Renal cortical epithelial cell (primary cell): Measurements from ENCODE around the gene SOS2. TPM values are rescaled to one million over a fixed set of nuclear protein-coding genes. Genes with fewer than 3 reads are reported as not detected.
A peak's percentile ranks its signal among the peaks of the same experiment; 100 is the strongest.

Experiments used
- DNase-seq: peaks from one replicate; pipeline ENCODE4 v3.0.0-alpha.2; 2011; ENCODE audit warnings: low read depth
- total RNA-seq: library from RNA; depleted of rRNA; stranded (reverse); fragments of >200 nt; gene quantifications from 2 replicates; pipeline ENCODE4 v1.2.3, GENCODE V29; 2014

The SOS2 gene
- 25.0 and 49.7 TPM in 2 replicates for total RNA-seq

- peak; percentile 51 for DNase-seq
Measured at GRCh38 chr14:50231475-50232275, at the start of gene SOS2. Gene SOS2 (minus strand): TSS chr14:50231578. CDS start chr14:50231283, 295 bp downstream.

DNA sequence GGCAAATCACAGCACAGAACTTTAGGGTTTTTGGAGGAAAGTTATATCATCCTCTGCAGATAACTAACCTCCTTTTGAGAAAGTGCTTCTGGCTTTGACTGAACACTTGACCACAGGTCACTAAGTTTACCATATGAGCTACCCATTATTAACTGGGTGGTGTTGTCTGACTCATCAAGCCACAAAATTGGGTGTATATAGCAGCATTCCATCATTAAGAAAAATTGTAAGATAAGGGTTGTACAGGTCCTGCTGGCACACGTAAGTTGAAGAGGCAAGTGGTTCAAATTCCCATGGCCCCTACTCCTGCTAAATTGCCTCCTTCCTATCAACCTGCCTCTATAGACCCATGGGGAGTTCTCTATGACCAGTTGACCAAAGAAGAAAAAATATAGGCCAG lies 41.1 kb upstream of the SOS2 start:
- DNase-seq = peak; percentile 2

DNA sequence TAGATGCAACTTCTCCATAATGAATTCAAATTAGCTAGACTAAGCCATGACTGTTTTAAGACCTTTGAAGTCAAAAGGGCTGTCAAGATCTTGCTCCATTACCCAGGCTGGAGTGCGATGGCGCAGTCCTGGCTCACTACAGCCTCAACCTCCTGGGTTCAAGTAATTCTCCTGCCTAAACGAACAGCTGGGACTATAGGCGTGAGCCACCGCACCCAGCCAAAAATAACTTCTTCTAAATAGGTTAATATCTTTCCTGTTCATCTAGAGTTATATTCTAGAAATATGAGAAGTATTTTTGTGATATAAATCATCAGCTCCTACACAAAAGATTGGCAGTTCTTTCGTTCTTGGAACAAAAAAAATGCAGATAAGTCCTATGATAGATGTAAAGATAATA lies 39.6 kb upstream of the SOS2 start:
- DNase-seq = no peak

DNA sequence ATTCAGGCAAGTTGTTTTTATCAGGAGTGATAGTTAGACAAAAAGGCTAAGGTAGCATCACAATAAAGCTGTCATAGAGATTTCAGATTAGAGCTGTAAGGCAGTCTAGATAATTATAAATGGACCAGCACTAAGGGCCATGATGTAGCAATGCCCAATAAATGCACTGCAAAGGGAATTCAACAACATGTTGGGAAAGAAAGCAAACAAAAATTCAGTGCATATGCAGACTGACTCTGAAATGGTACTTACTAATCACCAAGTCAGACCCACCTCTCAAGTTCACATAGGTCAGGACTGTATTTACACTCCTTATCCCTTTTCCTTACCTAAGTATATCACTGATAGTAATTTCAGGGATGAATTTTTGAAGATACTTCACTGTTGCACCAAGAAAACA lies 33.7 kb upstream of the SOS2 start:
- no peak for DNase-seq

DNA sequence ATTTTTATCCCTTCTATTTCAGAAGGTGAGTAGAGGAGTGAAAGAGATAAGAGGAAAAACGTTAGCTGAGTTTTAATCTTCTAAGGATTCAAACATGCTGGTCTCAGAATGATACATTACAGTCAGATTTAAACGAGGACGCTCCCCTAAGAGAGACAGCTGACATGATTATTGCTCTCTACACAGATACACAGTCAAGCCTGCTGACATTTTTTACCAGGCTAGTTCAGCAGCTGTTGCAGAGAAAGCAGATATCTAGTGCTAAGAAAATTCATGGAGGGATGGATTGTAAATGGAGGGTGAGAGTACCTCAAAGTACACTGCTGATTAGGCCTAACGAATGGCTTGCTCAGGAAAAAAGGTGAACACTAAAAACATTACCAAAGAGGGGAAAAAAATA lies 31.9 kb upstream of the SOS2 start:
- no peak for DNase-seq

DNA sequence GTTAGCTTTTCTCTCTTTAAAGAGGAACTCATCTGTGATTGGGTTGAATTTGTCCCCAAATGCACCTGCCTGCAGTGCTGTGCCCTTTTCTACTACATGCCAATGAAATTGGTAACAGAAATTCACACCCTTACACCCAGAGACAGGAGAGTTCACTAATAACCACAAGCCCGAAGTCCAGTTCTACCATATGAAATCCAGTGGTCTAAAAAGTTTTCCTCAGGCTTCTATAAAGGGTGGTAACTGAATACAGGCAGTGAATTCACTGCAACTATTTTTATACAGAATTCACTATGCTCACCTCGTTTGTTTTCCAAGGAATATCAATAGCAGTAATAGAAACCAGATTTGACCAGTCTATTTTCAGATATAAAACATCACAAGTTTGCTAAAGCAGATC lies 31.5 kb upstream of the SOS2 start:
- no peak for DNase-seq

- peak; percentile 40 for DNase-seq
Measured at GRCh38 chr14:50260511-50260910, 29.1 kb upstream of the SOS2 start.

- DNase-seq = no peak
Measured at GRCh38 chr14:50260072-50260471, 28.7 kb upstream of the SOS2 start.

GRCh38 chr14:50257732-50258131 lies 26.4 kb upstream of the SOS2 start:
- DNase-seq = no peak

DNA sequence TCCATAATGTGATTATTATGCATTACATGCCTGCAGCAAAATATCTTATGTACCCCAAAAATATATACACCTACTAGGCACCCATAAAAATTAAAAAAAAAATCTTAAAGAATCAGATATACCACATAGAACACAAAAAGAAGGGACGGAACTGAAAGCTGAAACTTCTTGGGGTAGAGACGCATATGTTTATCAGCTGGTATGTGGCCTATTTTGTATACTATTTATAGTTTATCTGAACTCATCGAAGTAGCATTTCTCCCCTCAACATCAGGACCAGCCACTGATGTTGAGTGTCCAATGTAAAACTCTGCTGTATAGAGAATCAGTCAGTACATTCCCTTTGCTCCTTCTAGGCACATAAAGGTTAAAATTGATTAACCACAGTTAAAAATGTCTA lies 22.9 kb upstream of the SOS2 start:
- DNase-seq = no peak

DNA sequence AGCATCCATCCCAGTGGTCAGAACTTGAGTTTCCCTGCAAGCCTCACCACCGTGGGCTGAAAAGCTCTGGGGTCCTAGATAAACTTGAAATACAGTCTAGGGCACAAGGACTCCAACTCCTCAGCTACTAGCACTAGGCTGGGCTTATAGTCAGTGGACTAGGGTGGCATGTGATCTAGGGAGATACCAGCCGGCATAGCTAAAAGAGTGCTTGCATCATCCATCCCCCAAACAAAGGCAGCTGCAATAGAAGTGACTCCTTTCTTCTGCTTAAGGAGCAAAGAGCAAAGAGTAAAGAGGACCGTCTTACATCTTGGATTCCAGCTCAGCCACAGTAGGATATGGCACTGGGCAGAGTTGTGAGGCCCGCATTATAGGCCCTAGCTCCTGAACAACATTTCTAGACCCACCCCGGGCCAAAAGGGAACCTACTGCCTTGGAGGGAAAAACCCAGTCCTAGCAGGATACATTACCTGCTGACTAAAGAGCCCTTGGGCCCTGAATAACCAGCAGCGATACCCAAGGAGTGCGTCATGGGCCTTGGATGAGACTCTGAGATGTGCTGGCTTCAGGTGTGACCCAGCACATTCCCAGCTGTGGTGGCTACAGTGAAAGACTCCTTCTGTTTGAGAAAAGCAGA lies 17.9 kb upstream of the SOS2 start:
- no peak for DNase-seq

DNA sequence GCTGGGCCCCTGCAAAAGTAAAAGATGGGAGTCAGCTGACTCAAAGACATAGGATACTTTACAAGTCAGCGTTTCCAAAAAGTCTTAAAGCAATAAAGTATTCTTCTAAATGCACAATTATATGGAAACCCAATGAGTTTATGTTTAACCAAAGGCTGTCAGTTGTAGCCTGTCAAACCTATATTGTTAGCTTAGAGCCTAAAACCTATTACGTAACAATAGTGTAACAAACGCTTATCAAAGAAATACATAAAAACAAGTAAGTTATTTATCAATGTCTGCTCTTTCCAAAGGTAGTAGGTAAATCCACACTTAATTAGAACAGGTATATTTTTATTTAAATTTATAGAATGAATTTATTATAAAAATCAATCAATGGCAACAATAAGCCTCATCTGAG lies 15.9 kb upstream of the SOS2 start:
- no peak for DNase-seq

GRCh38 chr14:50242566-50243310 lies 11.4 kb upstream of the SOS2 start:
- DNase-seq = peak; percentile 22

- DNase-seq = no peak
Measured at GRCh38 chr14:50242096-50242495, 10.7 kb upstream of the SOS2 start.

GRCh38 chr14:50237427-50237826 lies 6.0 kb upstream of the SOS2 start:
- DNase-seq = no peak

DNA sequence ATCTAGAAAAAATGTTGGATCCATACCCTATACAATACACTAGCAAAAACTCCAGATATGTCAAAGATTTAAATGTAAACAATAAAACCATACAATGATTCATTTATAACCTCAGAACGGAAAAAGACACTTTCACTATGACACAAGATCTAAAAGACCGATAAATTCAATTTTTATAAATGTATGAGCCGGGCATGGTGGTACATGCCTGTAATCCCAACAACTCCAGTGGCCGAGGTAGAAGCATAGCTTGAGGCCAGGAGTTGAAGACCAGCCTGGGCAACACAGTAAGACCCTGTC lies 2.5 kb upstream of the SOS2 start:
- DNase-seq = no peak

DNA sequence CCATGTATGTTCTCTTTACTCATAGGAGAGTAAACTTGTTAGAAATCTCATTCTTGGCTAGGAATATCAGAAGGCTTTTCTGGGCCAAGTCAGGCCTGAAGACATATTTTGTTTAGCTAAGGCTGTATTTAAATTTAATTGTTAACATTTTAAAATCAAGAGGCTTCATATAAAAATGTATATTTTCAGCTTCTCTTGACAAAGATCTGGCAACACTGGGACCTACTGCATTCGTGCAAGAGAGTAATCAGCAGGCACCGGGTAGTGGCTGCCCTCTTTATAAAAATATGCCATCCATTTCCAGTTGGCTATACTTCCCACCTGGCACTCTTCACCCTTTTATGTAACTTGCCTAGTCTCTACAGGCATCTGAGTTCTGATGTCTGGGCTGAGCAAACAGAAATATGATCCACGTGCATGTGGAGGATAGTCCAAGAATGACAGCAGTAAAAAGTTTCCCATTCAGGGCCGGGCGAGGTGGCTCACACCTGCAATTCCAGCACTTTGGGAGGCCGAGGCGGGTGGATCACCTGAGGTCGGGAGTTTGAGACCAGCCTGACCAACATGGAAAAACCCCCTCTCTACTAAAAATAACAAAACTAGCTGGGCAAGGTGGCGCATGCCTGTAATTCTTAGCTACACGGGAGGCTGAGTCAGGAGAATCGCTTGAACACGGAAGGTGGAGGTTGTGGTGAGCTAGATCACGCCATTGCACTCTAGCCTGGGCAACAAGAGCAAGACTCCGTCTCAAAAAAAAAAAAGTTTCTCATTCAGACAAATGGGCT lies 2.0 kb upstream of the SOS2 start:
- DNase-seq = no peak

DNA sequence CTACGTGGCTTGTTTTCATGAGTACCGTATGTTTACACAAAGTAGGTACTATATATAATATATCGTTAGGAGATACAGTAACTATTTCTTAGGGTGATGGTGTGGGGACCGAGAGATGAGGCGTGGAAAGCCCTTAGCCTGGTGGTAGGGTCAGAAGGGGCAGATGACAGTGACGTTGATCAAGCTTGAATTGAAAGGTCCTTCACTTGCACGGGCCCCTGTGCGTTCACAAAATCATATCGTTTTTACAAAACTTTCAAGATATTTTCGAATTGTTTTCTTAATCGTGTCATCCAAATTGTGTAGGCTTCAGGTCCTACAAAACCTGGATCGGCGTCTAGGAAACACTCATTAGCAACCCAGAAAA lies 881 bp upstream of the SOS2 start:
- no peak for DNase-seq

DNA sequence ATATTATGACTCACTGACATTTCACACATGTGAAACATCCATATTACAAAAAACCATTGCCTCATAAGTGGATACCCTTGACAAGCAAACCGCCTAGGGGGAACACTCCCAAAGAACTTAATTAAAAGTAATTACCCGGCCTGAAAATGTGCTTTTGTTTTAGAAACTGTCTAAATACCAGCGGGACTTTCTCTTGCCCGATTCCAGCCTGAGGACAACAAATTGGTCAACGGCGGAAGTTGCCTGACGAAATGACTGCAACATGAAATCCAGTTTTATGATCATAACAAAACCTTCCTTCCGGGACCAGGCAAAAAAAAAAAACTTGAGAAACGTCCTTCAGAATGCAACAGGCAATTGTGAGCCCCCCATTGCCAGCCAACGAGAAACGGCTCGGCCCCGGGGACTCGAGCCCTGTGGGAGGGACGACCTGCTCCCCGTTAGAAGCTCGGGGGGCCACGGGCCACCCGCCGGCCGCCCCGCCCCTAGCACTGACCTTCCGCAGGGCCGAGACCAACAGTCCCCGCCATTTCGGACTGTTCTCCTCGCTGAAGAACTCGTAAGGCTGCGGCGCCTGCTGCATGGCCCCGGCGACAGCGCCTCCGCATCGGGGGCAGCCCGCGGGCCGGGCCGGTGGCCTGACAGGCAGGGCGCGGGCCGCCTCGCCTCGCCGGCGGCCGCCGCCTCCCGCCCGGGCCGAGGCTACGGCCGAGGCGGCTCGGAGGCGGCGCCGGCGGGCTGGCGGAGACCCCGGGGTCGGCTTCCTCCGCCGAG lies 490 bp downstream of the SOS2 start:
- DNase-seq = peak; percentile 69

DNA sequence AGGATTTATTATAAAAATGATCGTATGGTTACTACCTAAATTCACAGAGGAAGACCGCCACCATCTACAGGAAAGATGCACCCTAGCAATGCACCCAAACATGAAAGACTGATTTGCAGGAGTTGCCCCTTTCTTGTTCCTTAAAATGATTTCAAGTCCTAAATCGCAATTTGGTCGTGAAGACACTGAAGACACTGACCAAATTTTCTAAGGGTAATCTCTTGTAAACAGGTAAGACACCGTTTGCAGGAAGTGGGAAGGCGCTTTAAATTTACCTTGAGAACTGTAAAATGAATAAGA lies 1.0 kb downstream of the SOS2 start:
- no peak for DNase-seq

DNA sequence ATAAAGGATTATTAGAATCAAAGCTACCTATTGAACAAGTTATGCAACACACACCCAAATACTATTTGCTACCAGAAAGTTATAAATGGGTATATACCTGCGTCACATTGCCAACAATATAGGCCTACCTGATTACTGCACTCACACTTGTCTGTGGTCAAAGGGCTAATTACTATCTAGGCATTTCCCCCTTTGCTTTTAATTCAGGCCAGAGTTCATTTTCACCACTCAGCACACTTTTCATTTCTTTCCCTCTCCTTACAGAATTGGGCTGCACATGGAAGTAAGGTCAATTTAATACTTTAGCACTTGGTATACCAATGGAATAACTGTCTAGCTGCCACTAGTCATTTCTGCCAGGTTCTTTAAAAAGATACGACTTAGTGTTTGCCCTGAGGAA lies 1.7 kb downstream of the SOS2 start:
- no peak for DNase-seq

- DNase-seq = no peak
Measured at GRCh38 chr14:50228313-50228712, 3.1 kb downstream of the SOS2 start.
